H9 (cell line): ENCODE data around the gene N4BP2L1. TPM values are rescaled to one million over a fixed set of nuclear protein-coding genes. Genes with fewer than 3 reads are reported as not detected.

Experiments used
- DNase-seq: peaks from one replicate; pipeline ENCODE4 v3.0.0-alpha.2; 2017
- H2AFZ ChIP-seq: one replicate; pipeline ENCODE4 v1.6.1; 2013; ENCODE audit warnings: mild to moderate bottlenecking, low read length, control low read depth, moderate library complexity
- H2AK5ac ChIP-seq: 2 replicates; pipeline ENCODE4 v1.6.1; 2013; ENCODE audit warnings: low read length, control low read depth, mixed read lengths; ENCODE audit not compliant: insufficient read length
- H2BK120ac ChIP-seq: one replicate; pipeline ENCODE4 v1.6.1; 2013; ENCODE audit warnings: low read depth, mild to moderate bottlenecking, low read length, control low read depth, inconsistent platforms; ENCODE audit not compliant: poor library complexity, severe bottlenecking
- H2BK12ac ChIP-seq: 2 replicates; pipeline ENCODE4 v1.6.1; 2013; ENCODE audit warnings: low read length, control low read depth, mixed read lengths, low read depth; ENCODE audit not compliant: insufficient read length
- H2BK15ac ChIP-seq: 2 replicates; pipeline ENCODE4 v1.6.1; 2013; ENCODE audit warnings: low read depth, low read length, control low read depth
- H2BK20ac ChIP-seq: one replicate; pipeline ENCODE4 v1.6.1; 2013; ENCODE audit warnings: low read depth, mild to moderate bottlenecking, low read length, control low read depth, inconsistent platforms; ENCODE audit not compliant: poor library complexity, severe bottlenecking
- H2BK5ac ChIP-seq: 2 replicates; pipeline ENCODE4 v1.6.1; 2013; ENCODE audit warnings: low read length, control low read depth, mixed read lengths; ENCODE audit not compliant: insufficient read length
- H3K14ac ChIP-seq: 2 replicates; pipeline ENCODE4 v1.6.1; 2013; ENCODE audit warnings: low read length, control low read depth; ENCODE audit not compliant: insufficient read depth
- H3K18ac ChIP-seq: 2 replicates; pipeline ENCODE4 v1.6.1; 2013; ENCODE audit warnings: low read depth, mild to moderate bottlenecking, mixed read lengths, low read length, control low read depth; ENCODE audit not compliant: insufficient read length
- H3K23ac ChIP-seq: 2 replicates; pipeline ENCODE4 v1.6.1; 2013; ENCODE audit warnings: low read length, control low read depth, mixed read lengths, low read depth; ENCODE audit not compliant: insufficient read length
- H3K23me2 ChIP-seq: 2 replicates; pipeline ENCODE4 v1.6.1; 2013; ENCODE audit warnings: low read depth, mild to moderate bottlenecking, mixed read lengths, low read length, control low read depth; ENCODE audit not compliant: insufficient read length, poor library complexity, severe bottlenecking
- H3K27ac ChIP-seq: 2 replicates; pipeline ENCODE4 v1.5.1; 2013; ENCODE audit warnings: low read length, control low read depth, mixed read lengths, low read depth; ENCODE audit not compliant: insufficient read length
- H3K27me3 ChIP-seq: 2 replicates; pipeline ENCODE4 v1.6.1; 2013; ENCODE audit warnings: low read length, control low read depth, inconsistent platforms; ENCODE audit not compliant: insufficient read depth
- H3K4ac ChIP-seq: 2 replicates; pipeline ENCODE4 v1.6.1; 2013; ENCODE audit warnings: low read depth, mild to moderate bottlenecking, control low read depth, inconsistent platforms, low read length, moderate library complexity
- H3K4me1 ChIP-seq: 2 replicates; pipeline ENCODE4 v1.6.1; 2013; ENCODE audit warnings: low read length, control low read depth, inconsistent platforms; ENCODE audit not compliant: insufficient read depth
- H3K4me2 ChIP-seq: 2 replicates; pipeline ENCODE4 v1.6.1; 2013; ENCODE audit warnings: low read length, control low read depth, mixed read lengths; ENCODE audit not compliant: insufficient read length, insufficient read depth
- H3K56ac ChIP-seq: 2 replicates; pipeline ENCODE4 v1.6.1; 2013; ENCODE audit warnings: low read depth, mild to moderate bottlenecking, mixed read lengths, low read length, control low read depth; ENCODE audit not compliant: insufficient read length
- H3K79me1 ChIP-seq: 2 replicates; pipeline ENCODE4 v1.6.1; 2013; ENCODE audit warnings: low read depth, mild to moderate bottlenecking, moderate library complexity, low read length, control low read depth, inconsistent platforms; ENCODE audit not compliant: insufficient read depth, poor library complexity, severe bottlenecking
- H3K79me2 ChIP-seq: 2 replicates; pipeline ENCODE4 v1.6.1; 2013; ENCODE audit warnings: low read length, control low read depth, inconsistent platforms; ENCODE audit not compliant: insufficient read depth
- H3K9ac ChIP-seq: 2 replicates; pipeline ENCODE4 v1.6.1; 2013; ENCODE audit warnings: low read length, control low read depth, mixed read lengths; ENCODE audit not compliant: insufficient read length; ENCODE audit errors: extremely low read depth
- H3K9me3 ChIP-seq: one replicate; pipeline ENCODE4 v1.6.1; 2013; ENCODE audit warnings: low read depth, low read length, inconsistent platforms; ENCODE audit not compliant: control insufficient read depth
- H3T11ph ChIP-seq: one replicate; pipeline ENCODE4 v1.6.1; 2013; ENCODE audit warnings: mild to moderate bottlenecking, low read length, control low read depth, inconsistent platforms
- H4K20me1 ChIP-seq: one replicate; pipeline ENCODE4 v1.6.1; 2013; ENCODE audit not compliant: control insufficient read depth, insufficient read length, insufficient read depth
- H4K5ac ChIP-seq: 2 replicates; pipeline ENCODE4 v1.6.1; 2013; ENCODE audit warnings: low read depth, mild to moderate bottlenecking, mixed read lengths, low read length, control low read depth; ENCODE audit not compliant: insufficient read length
- H4K8ac ChIP-seq: replicated peaks from 2 replicates; pipeline ENCODE4 v1.6.1; 2013; ENCODE audit warnings: low read length, control low read depth, mixed read lengths, low read depth; ENCODE audit not compliant: insufficient read length
- H4K91ac ChIP-seq: 2 replicates; pipeline ENCODE4 v1.6.1; 2013; ENCODE audit warnings: low read depth, mild to moderate bottlenecking, moderate library complexity, mixed read lengths, low read length, control low read depth; ENCODE audit not compliant: insufficient read length
- H3K27ac Mint-ChIP-seq, 3 experiments: 2 replicates in 2 of 3; 3 replicates in 1 of 3; pipeline ENCODE4 v1.8.0; 2020 to 2021; ENCODE audit warnings: mixed read lengths in 3 of 3, mild to moderate bottlenecking in 1 of 3, moderate library complexity in 1 of 3
- H3K27me3 Mint-ChIP-seq: 2 replicates; pipeline ENCODE4 v1.8.0; 2021; ENCODE audit warnings: low read depth, mild to moderate bottlenecking, moderate library complexity, mixed read lengths
- H3K36me3 Mint-ChIP-seq, 3 experiments: 2 replicates in 2 of 3; 3 replicates in 1 of 3; pipeline ENCODE4 v1.8.0; 2020 to 2021; ENCODE audit warnings: low read depth in 3 of 3, mixed read lengths in 3 of 3; ENCODE audit not compliant: insufficient read depth in 1 of 3
- H3K4me1 Mint-ChIP-seq, 2 experiments: 2 replicates each; pipeline ENCODE4 v1.8.0; 2020; ENCODE audit warnings: mixed read lengths in 2 of 2
- H3K4me3 Mint-ChIP-seq, 2 experiments: 2 replicates in 1 of 2; 3 replicates in 1 of 2; pipeline ENCODE4 v1.8.0; 2020 to 2021; ENCODE audit warnings: mild to moderate bottlenecking in 2 of 2, mixed read lengths in 2 of 2, moderate library complexity in 1 of 2
- H3K9me3 Mint-ChIP-seq, 2 experiments: 2 replicates in 1 of 2; 3 replicates in 1 of 2; pipeline ENCODE4 v1.8.0; 2020; ENCODE audit warnings: mild to moderate bottlenecking in 2 of 2, mixed read lengths in 2 of 2, moderate library complexity in 1 of 2
- WGBS: extraction: QIAGEN DNeasy Blood & Tissue Kit; methylation state at CpG from one replicate; pipeline ENCODE4 v1.1.7; 2013; ENCODE audit warnings: missing lambda C conversion rate, low lambda C conversion rate, mixed read lengths; ENCODE audit not compliant: insufficient read length; ENCODE audit errors: extremely low coverage; 5-methylcytosine and 5-hydroxymethylcytosine counted together
- total RNA-seq: library from RNA; stranded (reverse); gene quantifications from 2 replicates; pipeline ENCODE4 v1.2.1, GENCODE V29; 2021
- TF ChIP-seq, protein P1 (sequence below): fragments of 200-600 bp; sonication (generic); conservative IDR thresholded peaks from 3 replicates; pipeline ENCODE4 v1.8.0; 2021; ENCODE audit warnings: antibody characterized with exemption, mild to moderate bottlenecking

N4BP2L1 gene
- total RNA-seq, 1 experiment from 2014 or later: 1.5 TPM

- no peak overlapping the region for H3T11ph ChIP-seq
- no peak overlapping the region for H4K91ac ChIP-seq
- H2BK12ac ChIP-seq: no peak overlapping the region
- no peak overlapping the region for H3K18ac ChIP-seq
- DNase-seq: no peak
- no peak overlapping the region for H3K27ac ChIP-seq
- peaks cover 0 to 7% (median 1%) of the 10 kb centered on the region in 3 experiments; a peak in 2 of 7 replicates for H3K36me3 Mint-ChIP-seq
- H2BK5ac ChIP-seq: no peak overlapping the region
- no peaks in the 10 kb centered on the region for H3K27me3 Mint-ChIP-seq
- no peaks in the 10 kb centered on the region for H3K4me1 ChIP-seq
- no peak overlapping the region for H4K8ac ChIP-seq
- H4K20me1 ChIP-seq: no peaks in the 10 kb centered on the region
- TF ChIP-seq, protein P1, sequence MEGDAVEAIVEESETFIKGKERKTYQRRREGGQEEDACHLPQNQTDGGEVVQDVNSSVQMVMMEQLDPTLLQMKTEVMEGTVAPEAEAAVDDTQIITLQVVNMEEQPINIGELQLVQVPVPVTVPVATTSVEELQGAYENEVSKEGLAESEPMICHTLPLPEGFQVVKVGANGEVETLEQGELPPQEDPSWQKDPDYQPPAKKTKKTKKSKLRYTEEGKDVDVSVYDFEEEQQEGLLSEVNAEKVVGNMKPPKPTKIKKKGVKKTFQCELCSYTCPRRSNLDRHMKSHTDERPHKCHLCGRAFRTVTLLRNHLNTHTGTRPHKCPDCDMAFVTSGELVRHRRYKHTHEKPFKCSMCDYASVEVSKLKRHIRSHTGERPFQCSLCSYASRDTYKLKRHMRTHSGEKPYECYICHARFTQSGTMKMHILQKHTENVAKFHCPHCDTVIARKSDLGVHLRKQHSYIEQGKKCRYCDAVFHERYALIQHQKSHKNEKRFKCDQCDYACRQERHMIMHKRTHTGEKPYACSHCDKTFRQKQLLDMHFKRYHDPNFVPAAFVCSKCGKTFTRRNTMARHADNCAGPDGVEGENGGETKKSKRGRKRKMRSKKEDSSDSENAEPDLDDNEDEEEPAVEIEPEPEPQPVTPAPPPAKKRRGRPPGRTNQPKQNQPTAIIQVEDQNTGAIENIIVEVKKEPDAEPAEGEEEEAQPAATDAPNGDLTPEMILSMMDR: no peak
- H2AK5ac ChIP-seq: no peak overlapping the region
- H3K27me3 ChIP-seq: no peaks in the 10 kb centered on the region
- H4K5ac ChIP-seq: no peak overlapping the region
- no peak overlapping the region for H2AFZ ChIP-seq
- no peaks in the 10 kb centered on the region for H3K9me3 ChIP-seq
- H3K4me1 Mint-ChIP-seq: no peaks in the 10 kb centered on the region
- no peak overlapping the region for H3K56ac ChIP-seq
- no peak overlapping the region for H3K14ac ChIP-seq
- WGBS: no CpG with 5 or more reads among the region's 2 CpGs
- no peaks in the 10 kb centered on the region; a peak in 1 of 5 replicates for H3K9me3 Mint-ChIP-seq
- H3K79me2 ChIP-seq: no peaks in the 10 kb centered on the region
- H3K23ac ChIP-seq: no peak overlapping the region
- peak overlapping the region in 1 of 3 experiments; percentile 50; a peak in 1 of 7 replicates for H3K27ac Mint-ChIP-seq
- H3K9ac ChIP-seq: no peak overlapping the region
- no peak overlapping the region for H2BK120ac ChIP-seq
- no peaks in the 10 kb centered on the region for H3K23me2 ChIP-seq
- no peaks in the 10 kb centered on the region for H3K79me1 ChIP-seq
- H3K4me2 ChIP-seq: no peak overlapping the region
- H3K4ac ChIP-seq: no peak overlapping the region
- H2BK15ac ChIP-seq: no peak overlapping the region
- H3K4me3 Mint-ChIP-seq: no peak overlapping the region
- no peak overlapping the region for H2BK20ac ChIP-seq
Observed at GRCh38 chr13:32446773-32447465, 19.0 kb upstream of the N4BP2L1 start.
